Esophagus mucosa (tissue), 1 donor: ENCODE results near the gene SMC5. TPM values are rescaled to one million over a fixed set of nuclear protein-coding genes. Genes with fewer than 3 reads are reported as not detected.
A peak's percentile ranks its signal among the peaks of the same experiment; 100 is the strongest.
"Not testable (repeated sequence)": the region's sequence is repeated elsewhere in the genome, so short reads cannot be mapped to it uniquely, and the experiment has no call there.

ENCODE experiments used
- ATAC-seq: fragments of 200-7000 bp; cut with Tn5 transposase; one replicate; pipeline ENCODE4 v1.9.1; 2020
- total RNA-seq: library from RNA; stranded (reverse); gene quantifications from one replicate; pipeline ENCODE4 v1.2.4, GENCODE V29; 2023
- donor health status: DM: yes; HTN: yes; CAD: no.

SMC5 gene
- total RNA-seq = 13.3 TPM

- peak; percentile 96 for ATAC-seq
Measured at GRCh38 chr9:70258692-70259511, at the start of gene SMC5. TSS of gene SMC5 (plus strand) at chr9:70258978. CDS start at chr9:70259079, 101 bp downstream.

- no peak for ATAC-seq
Measured at GRCh38 chr9:70217029-70217428, 41.7 kb upstream of the SMC5 start.

GRCh38 chr9:70218767-70219166, 40.0 kb upstream of the SMC5 start:
- no peak for ATAC-seq

DNA sequence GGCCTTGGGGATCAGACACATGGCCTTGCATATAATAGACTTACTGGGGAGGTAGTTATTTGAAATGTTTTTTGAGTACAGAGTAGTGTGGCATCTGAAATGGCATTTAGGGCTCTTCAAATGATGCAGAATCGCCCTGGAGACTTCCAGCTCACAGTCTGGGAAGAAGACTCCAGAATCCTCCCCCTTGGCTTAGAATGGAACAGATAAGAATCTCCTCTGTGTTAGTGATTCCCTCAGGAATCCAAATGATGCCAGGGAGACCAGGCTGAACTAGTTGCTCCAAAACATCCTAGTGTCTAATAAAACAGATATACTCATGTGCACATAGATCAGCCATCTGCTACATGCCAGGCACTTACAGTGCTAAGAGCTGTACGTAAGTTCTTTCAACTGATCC, 38.6 kb upstream of the SMC5 start:
- ATAC-seq = no peak

DNA sequence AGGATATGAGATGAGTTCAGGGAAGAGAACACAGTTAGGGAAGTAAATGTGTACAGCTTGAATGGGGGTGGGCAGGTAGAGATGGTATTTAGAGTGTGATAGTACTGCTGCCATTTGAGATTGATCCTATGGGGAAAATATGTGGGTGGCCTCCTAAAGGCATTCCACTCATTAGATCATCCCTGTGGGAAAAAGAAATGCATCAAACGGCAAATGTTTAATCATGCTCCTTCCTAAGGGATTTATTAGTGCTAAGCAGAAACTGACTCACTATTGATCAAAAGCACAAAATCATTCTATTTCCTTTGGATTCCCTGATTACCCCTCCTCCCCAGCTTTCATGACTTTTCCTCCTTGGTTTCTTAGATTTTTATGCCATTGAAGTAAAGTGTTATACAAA, 36.4 kb upstream of the SMC5 start:
- no peak for ATAC-seq

GRCh38 chr9:70228118-70228517, 30.7 kb upstream of the SMC5 start:
- no peak for ATAC-seq

GRCh38 chr9:70228611-70229010, 30.2 kb upstream of the SMC5 start:
- no peak for ATAC-seq

- no peak for ATAC-seq
Measured at GRCh38 chr9:70229026-70229425, 29.8 kb upstream of the SMC5 start.

- ATAC-seq = no peak
Measured at GRCh38 chr9:70229579-70229978, 29.2 kb upstream of the SMC5 start.

GRCh38 chr9:70232476-70232875, 26.3 kb upstream of the SMC5 start:
- ATAC-seq = no peak

- ATAC-seq = not testable (repeated sequence)
Measured at GRCh38 chr9:70234208-70234607, 24.6 kb upstream of the SMC5 start.

DNA sequence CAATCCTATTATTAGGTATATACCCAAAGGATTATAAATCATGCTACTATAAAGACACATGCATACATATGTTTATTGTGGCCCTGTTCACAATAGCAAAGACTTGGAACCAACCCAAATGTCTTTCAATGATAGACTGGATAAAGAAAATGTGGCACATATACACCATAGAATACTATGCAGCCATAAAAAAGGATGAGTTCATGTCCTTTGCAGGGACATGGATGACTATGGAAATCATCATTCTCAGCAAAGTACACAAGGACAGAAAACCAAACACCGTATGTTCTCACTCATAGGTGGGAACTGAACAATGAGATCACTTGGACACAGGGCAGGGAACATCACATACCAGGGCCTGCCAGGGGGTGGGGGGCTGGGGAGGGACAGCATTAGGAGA, 12.8 kb upstream of the SMC5 start:
- not testable (repeated sequence) for ATAC-seq

DNA sequence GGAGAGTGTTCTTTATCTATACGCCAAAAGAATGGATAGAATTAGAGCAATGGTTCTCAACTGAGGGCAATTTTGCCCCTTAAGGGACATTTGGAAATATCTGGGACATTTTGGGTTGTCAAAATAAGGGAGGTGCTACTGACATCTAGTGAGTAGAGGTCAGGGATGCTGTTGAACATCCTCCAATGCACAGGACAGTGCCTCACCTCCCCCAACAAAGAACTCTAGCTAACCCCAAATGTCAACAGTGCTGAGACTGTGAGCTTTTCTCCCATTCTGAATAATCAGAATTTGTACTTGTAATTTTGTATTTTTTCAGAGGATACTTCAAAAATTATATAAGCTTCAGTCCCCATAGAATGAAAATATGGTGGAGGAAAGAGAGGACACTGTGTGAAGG, 8.6 kb upstream of the SMC5 start:
- ATAC-seq = no peak

DNA sequence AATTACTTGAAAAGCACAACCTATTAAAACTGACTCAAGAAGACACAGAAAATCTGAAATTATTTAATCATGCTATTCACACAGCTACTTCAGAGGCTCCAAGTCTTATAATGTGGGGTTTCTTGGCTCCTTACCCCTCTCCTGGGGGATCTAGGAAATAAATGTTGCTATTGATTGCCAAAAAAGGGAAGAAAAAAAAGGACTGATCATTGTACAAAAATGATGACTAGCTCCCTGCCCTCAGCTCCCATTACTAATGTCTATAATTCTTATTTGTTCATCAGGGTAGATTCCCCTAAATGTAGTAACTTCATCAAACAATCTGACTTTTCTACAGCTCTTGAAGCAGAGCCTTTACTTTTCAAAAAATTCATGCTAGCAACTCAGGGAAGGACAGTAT, 3.3 kb upstream of the SMC5 start:
- no peak for ATAC-seq

GRCh38 chr9:70256123-70256551, 2.6 kb upstream of the SMC5 start:
- ATAC-seq = no peak

GRCh38 chr9:70257502-70257901, 1.3 kb upstream of the SMC5 start:
- ATAC-seq = no peak

- peak; percentile 88 for ATAC-seq
Measured at GRCh38 chr9:70257991-70258691, 637 bp upstream of the SMC5 start.

DNA sequence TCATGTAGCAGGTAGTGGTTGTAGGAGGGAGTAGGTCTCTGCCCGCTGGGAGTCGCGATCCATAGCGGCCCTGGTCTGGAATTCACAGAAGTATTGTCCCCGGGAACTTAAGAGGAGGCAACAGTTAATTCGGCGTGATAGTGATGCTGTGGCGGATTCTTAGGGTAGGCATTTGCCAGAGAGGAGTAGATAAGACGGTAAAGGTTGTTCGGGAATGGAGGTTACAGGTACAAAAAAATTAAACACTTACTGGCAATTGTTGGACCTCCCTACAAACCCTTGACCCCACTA, 679 bp downstream of the SMC5 start:
- ATAC-seq = no peak

- ATAC-seq = no peak
Measured at GRCh38 chr9:70260007-70260443, 1.2 kb downstream of the SMC5 start.

DNA sequence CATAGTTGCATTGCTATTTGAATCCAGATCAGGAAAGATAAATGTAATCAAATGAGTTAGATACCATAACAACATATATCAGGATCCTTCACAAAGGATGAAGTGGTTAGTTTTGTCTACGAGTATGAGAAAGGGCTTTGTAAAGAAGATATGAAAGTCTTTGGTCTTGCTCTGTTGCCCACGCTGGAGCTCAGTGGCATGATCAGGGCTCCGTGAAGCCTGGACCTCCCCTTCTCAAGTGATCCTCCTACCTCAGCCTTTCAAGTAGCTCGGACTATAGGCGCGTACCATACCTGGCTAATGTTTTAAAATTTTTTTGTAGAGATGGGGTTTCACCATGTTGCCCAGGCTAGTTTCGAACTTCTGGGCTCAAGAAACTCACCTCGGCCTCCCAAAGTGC, 1.8 kb downstream of the SMC5 start:
- ATAC-seq = no peak

- ATAC-seq = no peak
Measured at GRCh38 chr9:70261131-70261870, 2.5 kb downstream of the SMC5 start.

DNA sequence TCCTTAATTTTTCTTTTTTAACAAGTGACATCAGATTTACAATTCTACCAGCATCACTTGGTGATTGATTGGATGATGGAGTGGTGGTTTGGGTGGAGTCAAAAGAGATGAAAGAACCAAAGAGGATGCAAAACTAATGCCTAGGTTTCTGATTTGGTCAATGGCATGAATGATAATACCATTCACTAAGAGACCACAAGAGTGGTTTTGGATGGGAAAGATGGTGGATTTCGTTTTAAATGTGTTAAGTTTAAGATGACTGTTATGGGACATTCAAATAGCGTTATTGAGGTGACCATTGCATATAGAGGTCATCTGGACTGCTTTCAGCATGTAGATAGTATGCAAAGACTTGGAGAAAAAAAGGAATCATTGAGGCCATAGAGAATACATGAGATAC, 3.6 kb downstream of the SMC5 start:
- no peak for ATAC-seq

DNA sequence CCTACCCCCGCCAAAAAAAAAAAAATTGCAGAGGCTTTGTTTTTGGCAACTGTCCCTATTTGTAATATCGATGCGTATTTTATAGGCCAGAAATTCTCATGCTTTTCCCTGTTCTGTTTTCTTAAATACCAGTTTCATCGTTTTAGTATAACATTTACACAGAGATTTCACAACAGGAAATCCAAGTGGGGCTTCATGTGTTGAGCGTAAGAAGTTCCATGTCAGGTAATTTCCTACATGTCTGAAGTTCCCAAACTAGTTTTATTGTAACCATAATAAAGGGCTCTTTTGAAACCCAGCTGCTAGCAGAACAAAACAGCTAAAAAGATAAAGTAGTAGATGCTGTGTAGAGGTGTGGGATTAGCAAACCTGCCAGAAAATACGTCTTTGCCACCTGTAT, 4.2 kb downstream of the SMC5 start:
- ATAC-seq = no peak

DNA sequence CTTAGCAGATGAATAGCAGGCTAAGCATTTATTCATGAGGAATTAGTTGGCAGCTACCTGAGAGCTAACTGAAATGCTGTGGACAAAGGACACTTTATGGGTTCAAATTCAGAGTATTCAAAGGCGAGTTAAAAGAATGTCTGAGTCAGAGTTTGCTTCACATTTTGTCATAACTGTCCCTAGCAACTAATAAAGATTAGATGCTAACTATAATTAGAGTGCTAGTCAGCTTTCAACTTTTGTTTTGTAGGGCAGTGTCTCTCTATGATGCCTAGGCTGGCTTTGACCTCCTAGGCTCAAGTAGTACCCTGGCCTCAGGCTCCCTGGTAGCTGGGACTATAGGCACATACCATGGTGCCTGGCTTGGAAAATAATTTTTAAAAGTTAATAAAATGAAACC, 4.6 kb downstream of the SMC5 start:
- no peak for ATAC-seq
